ENCODE data around the gene DPP7.
"Not testable (repeated sequence)": the region's sequence is repeated elsewhere in the genome, so short reads cannot be mapped to it uniquely, and the experiment has no call there.

The DPP7 gene

DNA sequence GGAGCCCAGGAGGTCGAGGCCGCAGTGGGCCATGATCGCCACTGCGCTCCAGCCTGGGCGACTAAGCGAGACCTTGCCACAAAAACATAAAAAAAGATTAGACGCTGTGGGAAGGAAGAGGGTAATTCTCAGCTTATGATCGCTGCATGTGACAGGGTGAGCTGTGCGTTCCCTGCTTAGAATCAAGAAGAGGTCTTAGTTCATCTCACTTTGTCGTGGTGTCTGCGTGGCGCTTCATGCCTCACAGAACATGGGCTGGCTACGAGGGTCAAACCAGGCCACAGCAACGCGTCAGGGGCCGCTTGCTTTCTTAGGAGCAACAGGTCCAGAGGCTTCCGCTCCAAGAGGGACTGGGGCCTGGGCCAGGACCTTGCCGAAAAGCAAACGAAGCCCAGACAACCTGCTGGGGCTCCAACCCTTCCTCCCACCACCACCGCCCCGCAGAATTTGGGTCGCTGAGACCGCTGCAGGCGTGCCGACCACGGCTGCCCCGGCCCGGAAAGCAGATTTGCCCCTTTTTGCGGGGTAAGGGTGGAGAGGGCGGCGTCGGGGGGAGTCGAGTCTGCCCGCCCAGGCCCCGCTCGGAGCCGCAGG is 14.4 kb upstream of the DPP7 start:
- no peak for DNase-seq

DNA sequence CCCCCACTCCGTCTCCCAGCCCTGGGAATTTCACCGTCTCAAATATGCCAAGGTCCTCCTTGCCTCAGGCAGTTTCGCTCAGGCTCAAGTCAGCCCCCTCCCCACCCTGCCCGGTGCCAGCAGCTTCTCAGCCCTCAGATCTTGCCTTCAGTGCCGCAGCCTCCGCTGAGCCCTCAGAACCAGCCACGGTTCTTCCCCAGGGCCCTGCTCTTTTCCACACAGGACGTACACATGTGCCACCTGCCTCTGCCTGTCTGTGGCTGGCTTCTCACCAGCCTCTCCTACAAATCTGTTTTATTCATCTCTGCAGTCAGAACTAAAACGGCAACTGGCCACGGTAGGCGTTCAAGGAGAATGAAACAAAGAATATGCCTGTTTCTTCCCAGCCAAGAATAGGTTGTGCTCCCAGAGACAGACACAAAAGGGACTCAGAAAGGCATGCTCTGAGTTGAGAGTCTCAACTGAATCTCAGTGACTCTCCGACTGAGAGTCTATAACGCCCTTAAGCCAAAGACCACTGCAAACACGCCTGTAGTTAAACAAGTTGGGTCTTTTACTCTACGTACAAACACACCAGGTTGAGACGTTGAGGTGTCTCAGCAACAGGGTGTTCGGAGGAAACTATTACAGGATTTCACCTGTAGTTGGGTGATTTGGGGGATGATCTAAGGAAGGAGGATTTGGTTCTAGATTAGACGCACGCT is 13.8 kb upstream of the DPP7 start:
- DNase-seq: no peak

DNA sequence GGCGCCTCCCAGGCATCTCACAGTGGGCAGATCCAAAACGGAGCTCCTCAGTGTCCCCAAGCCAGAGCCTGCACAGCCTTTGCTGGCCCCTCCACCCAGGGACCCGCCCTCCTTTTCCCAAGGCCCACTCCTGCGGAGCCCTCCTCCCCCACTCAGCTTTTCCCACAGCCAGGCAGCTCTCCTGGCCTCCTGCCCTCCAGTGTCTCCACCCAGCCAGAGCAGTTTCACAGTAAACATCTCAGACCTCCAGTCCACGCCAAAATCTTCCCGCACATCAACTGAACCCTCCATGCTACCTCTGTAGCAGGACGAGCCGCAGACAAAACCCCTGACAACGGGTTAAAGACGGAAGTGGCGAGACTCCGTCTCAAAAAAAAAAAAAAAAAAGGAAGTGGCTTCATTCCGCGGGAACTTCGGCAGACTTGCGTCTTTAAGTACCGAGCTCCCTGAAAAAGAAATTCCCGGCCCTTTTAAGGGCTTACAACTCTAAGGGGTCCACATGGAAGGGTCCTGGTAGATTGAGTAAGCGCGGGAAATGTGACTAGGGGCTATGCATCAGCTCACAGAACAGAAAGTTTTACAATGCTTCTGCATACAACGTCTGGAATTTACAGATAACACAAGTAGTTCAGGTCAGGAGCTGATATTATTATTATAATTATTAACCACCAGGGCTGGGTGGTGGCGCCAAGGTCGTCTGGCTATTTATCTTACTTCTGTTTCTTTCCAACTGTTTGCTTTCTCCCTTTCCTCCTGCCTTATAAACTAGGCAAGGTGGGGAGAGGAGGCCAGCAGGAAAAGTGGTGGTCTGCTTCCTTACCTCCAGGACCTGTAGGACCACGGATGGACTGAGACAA is 13.0 kb upstream of the DPP7 start:
- peak; percentile 66 for DNase-seq

DNA sequence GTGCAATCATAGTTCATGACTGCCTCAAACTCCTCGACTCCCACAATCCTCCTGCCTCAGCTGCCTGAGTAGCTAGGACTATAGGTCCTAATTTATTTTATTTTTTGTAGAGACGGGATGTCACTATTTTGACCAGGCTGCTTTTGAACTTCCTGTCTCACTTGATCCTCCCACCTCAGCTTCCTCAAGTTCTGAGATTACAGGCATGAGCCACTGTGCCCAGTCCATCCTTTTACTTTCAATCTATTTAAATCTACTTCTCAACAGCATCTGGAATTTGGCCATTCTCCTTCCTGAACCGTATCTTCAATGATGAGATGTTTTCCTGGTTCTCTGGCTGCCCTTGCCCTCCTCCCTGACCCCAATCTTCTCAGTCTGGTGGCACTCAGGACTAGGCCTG is 12.3 kb upstream of the DPP7 start:
- DNase-seq: no peak

DNA sequence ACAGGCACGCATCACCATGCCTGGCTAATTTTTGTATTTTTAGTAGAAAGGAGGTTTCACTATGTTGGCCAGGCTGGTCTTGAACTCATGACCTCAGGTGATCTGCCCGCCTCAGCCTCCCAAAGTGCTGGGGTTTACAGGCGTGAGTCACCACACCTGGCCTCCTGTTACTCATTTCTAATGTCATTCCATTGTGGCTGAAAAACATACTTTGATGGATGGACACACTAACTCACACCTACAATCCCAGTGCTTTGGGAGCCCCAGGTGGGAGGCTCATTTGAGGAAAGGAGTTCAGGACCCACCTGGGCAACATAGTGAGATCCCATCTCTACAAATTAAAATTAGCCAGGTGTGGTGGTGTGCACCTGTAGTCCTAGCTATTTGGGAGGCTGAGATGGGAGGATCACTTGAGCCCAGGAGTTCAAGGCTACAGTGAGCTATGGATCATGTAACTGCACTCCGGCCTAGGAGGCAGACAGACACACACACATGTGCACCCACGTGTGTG is 9.5 kb upstream of the DPP7 start:
- DNase-seq: not testable (repeated sequence)

DNA sequence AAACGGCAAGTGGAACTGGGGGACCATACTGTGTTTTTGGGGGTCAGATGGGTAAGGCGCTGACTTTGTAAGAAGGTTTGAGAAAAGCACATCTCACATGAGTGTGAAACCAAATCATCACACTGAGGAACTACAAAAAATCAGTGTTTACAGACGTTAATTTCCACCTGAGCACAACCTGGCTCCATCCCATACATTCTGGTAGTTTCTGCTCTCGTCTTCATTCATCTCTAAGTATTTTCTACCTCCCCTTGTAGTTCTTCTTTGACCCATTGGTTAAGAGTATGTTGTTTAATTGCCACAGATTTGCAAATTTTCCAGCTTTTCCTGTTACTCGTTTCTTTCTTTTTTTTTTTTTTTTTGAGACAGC is 8.9 kb upstream of the DPP7 start:
- no peak for DNase-seq

DNA sequence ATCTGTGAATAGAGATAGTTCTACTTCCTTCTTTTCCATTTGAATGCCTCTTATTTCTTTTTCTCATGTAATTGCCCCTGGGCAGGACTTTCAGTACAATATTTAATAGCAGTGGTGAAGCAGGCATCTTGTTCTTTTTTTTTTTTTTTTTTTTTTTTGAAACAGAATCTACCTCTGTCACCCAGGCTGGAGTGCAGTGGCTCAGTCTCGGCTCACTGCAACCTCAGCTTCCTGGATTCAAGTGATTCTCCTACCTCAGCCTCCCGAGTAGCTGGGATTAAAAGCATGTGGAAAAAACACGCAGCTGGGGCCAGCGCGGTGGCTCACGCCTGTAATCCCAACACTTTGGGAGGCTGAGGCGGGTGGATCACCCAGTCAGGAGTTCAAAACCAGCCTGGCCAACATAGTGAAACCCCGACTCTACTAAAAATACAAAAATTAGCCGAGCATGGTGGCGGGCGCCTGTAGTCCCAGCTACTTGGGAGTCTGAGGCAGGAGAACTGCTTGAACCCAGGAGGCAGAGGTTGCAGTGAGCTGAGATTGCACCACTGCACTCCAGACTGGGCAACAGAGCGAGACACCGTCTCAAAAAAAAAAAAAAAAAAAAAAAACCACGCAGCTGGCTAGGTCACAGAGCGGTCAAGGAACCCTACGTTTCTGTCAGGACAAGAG is 8.4 kb upstream of the DPP7 start:
- not testable (repeated sequence) for DNase-seq

DNA sequence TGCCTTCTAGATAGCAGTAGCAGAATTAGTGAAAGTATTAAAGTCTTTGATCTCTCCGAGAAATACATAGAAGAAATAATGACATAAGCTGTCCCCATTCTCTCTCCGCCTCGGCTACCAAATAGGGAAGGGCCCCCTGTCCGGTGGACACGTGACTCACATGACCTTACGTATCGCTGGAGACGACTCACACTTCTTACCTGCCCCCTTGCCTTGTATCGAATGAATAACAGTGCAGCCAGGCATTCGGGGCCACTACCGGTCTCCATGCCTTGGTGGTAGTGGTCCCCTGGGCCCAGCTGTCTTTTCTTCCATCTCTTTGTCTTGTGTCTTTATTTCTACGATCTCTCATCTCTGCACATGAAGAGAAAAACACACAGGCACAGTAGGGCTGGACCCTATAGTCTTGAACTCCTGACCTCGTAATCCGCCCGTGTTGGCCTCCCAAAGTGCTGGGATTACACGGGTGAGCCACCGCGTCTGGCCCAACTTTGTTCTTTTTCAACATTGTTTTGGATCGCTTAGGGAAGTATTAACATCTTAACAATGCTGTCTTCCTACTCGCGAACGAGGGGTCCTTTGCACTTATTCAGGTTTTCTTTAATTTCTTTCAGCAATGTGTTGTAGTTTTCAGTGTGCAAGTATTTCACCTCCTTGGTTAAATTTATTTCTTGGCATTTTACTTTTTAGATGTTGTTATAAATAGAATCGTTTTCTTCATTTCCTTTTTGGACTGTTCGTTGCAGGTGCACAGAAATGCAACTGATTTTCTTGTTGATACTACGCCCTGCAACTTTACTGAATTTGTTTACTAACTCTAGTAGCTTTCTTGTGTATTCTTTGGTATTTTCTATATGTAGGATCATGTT is 7.6 kb upstream of the DPP7 start:
- DNase-seq: not testable (repeated sequence)

DNA sequence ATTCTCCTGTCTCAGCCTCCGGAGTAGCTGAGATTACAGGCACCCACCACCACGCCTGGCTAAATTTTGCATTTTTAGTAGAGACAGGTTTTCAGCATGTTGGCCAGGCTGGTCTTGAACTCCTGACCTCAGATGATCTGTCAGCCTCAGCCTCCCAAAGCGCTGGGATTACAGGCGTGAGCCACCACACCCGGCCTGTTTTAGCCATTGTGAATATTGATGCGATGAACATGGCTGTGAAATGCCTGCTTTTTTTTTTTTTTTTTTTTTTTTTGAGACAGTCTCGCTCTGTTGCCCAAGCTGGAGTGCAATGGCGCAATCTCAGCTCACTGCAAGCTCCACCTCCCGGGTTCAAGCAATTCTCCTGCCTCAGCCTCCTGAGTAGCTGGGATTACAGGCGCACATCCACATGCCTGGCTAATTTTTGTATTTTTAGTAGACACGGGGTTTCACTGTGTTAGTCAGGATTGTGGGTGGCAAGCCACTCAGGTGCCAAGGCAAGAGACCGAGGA is 3.6 kb upstream of the DPP7 start:
- not testable (repeated sequence) for DNase-seq

DNA sequence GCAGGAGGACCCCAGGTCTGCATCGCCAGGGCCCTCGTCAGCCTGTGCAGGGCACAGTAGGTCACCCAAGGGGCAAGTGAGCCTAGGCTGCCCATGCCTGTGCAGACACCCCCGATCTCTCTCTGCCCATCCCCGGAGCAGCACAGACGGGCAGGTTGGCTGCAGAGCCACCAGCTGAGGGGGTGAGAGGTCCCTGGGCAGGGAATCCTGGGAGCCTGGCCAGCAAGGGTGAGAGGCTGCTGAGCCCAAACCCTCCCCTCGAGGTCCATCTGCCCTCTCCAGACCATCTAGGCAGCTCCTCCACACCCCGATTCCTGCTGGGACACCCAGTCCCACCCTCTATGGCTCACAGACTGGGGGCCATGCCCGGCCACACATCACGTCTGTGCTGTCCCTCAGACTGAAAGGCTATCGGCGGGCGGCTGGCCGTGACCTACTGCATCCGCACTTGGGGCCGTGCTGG is 2.8 kb upstream of the DPP7 start:
- no peak for DNase-seq

DNA sequence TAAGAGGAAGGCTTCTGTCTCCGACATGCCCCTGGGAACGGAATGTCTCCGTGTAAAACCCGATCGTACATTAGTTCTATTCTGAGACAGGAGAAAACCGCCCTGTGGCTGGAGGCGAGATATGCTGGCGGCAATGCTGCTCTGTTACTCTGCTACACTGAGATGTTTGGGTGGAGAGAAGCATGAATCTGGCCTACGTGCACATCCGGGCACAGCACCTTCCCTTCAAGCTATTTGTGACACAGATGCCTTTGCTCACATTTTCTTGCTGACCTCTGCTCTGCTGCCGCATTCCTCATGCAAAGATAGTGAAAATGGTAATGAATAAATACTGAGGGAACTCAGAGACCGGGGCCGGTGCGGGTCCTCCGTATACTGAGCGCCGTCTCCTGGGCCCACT is 2.2 kb upstream of the DPP7 start:
- no peak for DNase-seq

DNA sequence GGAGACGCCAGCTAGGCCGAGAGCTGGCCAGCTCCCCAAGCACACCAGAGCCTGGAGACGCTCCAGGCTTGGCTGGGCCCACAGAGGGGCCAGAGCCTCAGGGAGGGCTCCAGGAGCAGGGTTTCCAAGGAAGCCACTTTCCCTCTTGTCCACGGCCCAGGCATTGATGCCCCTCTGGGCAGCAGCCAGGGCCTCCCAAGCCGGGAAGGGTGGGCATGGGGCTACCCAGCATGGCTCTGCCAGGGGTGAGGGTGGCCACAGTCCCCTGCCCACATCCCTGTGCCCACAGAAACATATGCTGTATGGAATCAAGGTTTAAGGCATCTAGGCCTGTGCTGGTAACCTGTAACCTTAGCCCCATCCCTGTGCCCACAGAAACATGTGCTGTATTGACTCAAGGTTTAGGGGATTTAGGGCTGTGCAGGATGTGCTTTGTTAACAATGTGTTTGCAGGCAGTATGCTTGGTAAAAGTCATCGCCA is 1.5 kb upstream of the DPP7 start:
- no peak for DNase-seq

DNA sequence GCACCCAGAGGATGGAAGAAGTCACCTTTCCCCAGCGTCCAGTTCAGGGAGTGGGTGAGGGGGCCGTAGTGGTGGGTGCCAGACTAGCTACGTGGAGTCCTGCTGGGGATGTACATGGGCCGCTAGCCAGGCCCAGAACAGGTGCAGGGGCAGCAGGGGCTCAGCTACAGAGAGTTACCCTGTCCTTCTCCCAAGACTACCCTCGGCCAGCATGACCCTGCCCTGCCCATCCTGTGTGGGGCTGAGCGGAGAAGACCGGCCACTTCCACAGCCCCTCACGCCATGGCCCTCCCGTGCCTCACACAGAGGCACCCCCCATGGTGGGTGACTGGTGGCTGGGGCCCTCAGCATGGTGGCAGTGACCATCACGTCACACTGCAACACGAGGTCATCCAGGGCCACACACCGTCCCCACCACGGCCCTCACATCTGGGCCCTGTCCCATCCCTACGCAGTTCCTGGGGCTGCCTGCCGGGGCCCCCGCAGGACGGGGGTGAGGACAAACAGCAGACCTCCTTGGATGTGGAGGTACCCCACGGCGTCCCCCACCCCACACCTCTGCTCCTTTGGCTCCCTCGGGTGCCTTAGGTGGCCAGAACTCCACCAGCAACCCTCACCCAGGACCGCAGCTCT is 977 bp upstream of the DPP7 start:
- no peak for DNase-seq

DNA sequence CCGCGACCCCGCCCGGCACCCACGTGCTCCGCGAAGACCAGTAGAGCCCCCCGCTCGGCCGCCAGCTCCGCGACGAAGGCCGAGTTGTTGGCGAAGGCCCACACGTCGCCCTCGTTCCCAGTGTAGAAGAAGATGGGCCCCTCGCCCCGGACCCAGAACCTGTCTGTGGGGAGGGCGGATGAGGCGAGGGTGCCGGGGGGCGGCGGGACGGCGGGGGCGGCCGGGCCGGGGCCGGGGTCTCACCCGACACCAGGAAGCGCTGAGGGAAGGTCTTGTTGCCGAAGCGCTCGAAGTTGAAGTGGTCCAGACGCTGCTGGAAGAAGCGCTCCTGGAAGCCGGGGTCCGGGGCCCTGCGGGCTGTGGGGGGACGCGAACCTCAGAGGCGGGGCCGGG is 317 bp downstream of the DPP7 start:
- no peak for DNase-seq

DNA sequence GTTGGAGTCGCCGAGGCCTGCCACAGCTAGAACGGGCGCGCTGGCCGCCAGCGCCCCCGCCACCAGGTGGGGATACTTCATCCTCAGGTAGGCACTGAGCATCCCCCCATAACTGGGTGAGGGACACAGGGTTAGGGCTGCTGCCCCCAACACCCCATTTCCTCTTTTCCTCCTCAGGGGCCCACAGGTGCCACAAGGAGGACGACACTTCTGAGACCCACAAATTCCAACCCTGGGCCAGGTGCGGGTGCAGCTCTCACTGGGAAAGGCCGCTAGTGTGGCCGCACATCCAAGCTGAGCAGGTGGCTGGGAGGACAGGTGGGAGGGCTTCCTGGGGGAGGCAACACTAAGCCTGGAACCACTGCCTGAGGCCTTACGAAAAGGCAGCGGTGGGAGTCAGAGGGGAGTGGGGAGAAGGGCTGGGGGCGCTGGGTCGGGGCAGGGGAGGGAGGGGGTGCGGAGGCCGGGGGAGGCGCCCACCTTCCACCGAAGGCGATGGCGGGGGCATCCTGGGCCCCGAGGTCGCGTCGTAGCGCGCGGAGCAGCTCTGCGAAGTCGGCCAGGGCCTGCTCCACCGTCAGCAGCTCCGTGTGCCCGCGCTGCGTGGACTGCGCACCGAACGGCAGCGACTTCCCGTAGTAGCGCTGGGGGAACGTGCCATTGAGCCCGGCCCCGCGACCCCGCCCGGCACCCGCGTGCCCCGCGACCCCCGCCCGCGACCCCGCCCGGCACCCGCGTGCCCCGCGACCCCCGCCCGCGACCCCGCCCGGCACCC is 961 bp downstream of the DPP7 start:
- no peak for DNase-seq

DNA sequence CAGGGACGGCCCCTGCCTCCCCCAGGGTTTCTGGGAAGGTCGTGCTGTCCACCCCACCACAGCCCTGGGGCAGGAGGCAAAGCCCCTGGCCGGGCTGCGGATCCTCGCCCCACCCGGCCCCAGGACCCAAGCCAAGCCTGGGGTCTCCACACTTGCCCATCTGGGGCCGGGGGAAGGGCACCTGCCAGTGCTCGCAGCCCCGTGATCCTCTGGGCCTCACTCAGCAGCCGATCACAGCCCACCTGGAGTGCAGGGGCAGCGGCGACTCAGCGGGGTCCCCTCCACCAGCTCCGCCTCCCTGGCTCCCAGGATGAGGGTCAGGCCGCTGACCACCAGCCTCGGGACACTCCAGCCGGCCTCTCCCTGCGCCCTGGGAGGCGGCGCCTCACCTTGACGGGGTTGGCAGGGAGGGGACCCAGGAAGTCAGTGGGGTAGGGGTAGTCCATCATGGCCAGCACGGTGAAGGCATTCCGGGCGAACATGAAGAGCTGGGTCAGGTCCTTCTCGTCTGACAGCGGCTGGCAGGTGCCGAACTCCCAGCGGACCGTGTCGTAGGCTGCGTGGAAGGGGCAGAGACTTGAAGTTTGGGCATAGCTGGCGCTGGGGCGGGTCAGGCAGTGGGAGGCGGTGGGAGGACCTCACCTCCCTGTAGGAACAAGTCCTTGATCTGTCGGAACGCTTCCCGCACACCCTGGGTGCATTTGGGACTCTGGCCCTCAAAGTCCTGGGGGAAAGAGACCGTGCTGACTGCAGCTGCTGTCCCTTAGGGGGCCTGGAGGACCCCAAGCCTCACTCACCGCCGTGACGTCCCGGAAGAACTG is 1.8 kb downstream of the DPP7 start:
- no peak for DNase-seq

DNA sequence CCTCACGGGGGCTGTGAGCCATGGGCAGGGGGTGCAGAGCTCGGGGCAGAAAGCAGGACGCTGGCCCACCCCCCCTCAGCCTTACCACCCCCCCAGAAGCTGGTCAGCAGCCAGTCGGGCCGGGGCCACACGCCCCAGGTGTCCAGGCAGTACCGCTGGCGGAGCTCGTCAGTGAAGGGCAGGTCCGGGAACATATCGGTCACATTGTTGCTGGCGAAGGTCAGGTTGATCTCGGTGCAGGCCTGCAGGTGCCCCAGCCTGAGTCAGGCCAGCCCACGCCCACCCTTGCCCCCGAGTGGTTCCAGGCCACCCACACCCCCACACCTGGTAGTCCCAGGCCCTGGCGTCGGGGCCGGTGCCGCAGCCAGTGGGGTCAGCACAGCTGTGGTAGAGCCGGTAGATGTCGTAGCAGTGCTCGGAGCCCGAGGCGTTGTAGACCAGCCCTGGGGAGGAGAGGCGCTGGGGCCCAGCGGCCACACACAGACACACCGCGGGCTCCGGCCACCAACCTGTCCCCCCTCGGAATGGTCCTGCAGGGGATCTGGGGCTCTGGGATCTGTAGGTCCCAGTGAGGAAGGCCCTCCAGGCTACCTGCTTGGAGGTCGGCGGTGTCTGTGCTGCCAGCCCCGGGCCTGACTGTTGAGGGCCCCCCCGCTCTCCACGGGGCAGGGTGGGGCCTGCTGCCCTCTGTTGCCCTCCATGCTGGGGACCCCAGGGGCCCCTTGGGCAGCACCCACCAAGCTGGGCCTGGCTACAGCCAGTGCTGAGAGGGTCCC is 2.6 kb downstream of the DPP7 start:
- DNase-seq: no peak

DNA sequence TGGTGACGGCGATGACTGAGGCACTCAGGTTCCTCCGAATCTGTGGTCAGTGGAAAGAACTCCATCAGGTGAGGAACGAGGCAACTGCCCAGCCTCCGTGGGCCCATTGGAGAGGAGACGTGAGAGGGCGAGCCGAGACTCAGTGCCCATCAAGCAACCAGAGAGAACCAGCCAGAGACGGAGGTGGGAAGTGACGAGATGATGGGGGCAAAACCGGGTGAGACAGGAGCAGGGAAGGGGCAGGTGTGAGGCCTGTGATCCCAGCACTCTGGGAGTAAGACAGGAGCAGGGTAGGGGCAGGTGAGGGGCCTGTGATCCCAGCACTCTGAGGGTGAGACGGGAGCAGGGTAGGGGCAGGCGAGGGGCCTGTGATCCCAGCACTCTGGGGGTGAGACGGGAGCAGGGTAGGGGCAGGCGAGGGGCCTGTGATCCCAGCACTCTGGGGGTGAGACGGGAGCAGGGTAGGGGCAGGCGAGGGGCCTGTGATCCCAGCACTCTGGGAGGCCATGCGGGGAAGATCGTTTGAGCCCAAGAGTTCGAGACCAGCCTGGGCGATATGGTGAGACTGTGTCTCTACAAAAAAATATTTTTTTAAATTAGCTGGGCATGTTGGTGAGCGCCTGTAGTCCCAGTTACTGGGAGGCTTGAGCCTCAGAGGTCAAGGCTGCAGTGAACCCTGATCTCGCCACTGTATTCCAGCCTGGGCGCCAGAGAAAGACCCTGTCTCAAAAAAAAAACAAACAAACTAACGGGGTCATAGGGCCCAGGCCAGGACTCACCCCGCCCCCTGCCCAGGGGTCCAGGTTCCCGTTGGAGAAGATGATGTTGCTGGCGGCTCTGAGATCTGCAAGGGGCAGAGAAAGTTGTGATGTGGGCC is 3.4 kb downstream of the DPP7 start:
- DNase-seq: no peak
